OCI-LY1 (cell line): Measurements from ENCODE around the gene RGS17.

Experiments
- H2AFZ ChIP-seq: fragments of 200-600 bp; sonication (generic), shearing (Covaris generic); 2 replicates; pipeline ENCODE4 v1.6.0; 2014; ENCODE audit warnings: antibody characterized with exemption, mild to moderate bottlenecking, low read length
- H3F3A ChIP-seq: fragments of 200-600 bp; sonication (generic), shearing (Covaris generic); 2 replicates; pipeline ENCODE4 v1.6.0; 2014; ENCODE audit warnings: mild to moderate bottlenecking, antibody characterized with exemption, low read length, moderate library complexity; ENCODE audit not compliant: insufficient read depth
- H3K27ac ChIP-seq: fragments of 200-600 bp; sonication (generic); 2 replicates; pipeline ENCODE4 v1.5.1; 2014; ENCODE audit warnings: low read length, mixed run types, mild to moderate bottlenecking, low read depth; ENCODE audit not compliant: poor library complexity, severe bottlenecking
- H3K27me3 ChIP-seq: fragments of 200-600 bp; sonication (generic); 2 replicates; pipeline ENCODE4 v1.6.0; 2014; ENCODE audit warnings: antibody characterized with exemption, mild to moderate bottlenecking, low read length, moderate library complexity; ENCODE audit not compliant: insufficient read depth
- H3K36me3 ChIP-seq: fragments of 200-600 bp; sonication (generic); 2 replicates; pipeline ENCODE4 v1.6.1; 2014; ENCODE audit warnings: mild to moderate bottlenecking, antibody characterized with exemption, low read length, moderate library complexity, mixed read lengths; ENCODE audit not compliant: insufficient read depth
- H3K4me1 ChIP-seq: fragments of 200-600 bp; sonication (generic); 2 replicates; pipeline ENCODE4 v1.5.1; 2014; ENCODE audit warnings: mild to moderate bottlenecking, low read length, moderate library complexity; ENCODE audit not compliant: insufficient read depth, severe bottlenecking
- H3K4me2 ChIP-seq: fragments of 200-600 bp; sonication (generic), shearing (Covaris generic); 2 replicates; pipeline ENCODE4 v1.6.1; 2014; ENCODE audit warnings: low read length
- H3K4me3 ChIP-seq: fragments of 200-600 bp; sonication (generic); 2 replicates; pipeline ENCODE4 v1.5.1; 2014; ENCODE audit warnings: low read length, low read depth, mild to moderate bottlenecking, mixed read lengths; ENCODE audit not compliant: poor library complexity, severe bottlenecking
- H3K79me2 ChIP-seq: fragments of 200-600 bp; shearing (Covaris generic); 2 replicates; pipeline ENCODE4 v1.6.1; 2016; ENCODE audit warnings: mixed run types, low read length, mixed read lengths; ENCODE audit not compliant: insufficient read depth
- H3K9ac ChIP-seq: fragments of 200-600 bp; sonication (generic), shearing (Covaris generic); 2 replicates; pipeline ENCODE4 v1.6.1; 2014; ENCODE audit warnings: mild to moderate bottlenecking, low read length, mixed read lengths
- H3K9me2 ChIP-seq: fragments of 200-600 bp; sonication (generic), shearing (Covaris generic); 2 replicates; pipeline ENCODE4 v1.6.1; 2014; ENCODE audit warnings: low read depth, mild to moderate bottlenecking, low read length, mixed read lengths
- H3K9me3 ChIP-seq: fragments of 200-600 bp; shearing (Covaris generic); 2 replicates; pipeline ENCODE4 v1.6.1; 2014; ENCODE audit warnings: low read length, mixed read lengths
- H4K20me1 ChIP-seq: fragments of 200-600 bp; sonication (generic), shearing (Covaris generic); 2 replicates; pipeline ENCODE4 v1.6.0; 2016; ENCODE audit warnings: mild to moderate bottlenecking, low read length; ENCODE audit not compliant: insufficient read depth
- CTCF ChIP-seq: fragments of 200-600 bp; sonication (generic), shearing (Covaris generic); IDR thresholded peaks from 2 replicates; pipeline ENCODE4 v1.5.1; 2017; ENCODE audit warnings: mild to moderate bottlenecking, antibody characterized with exemption, low read length, moderate library complexity, mixed read lengths
- EZH2 ChIP-seq: fragments of 200-600 bp; sonication (generic), shearing (Covaris generic); IDR thresholded peaks from 2 replicates; pipeline ENCODE4 v1.8.0; 2017; ENCODE audit warnings: borderline replicate concordance, mixed run types, mild to moderate bottlenecking, antibody characterized with exemption, low read length, moderate library complexity, mixed read lengths

The RGS17 gene

GRCh38 chr6:153108315-153108714 is 22.8 kb downstream of the RGS17 start:
- Histone ChIP-seq H3K27me3 (no peaks in the 10 kb centered on the region), H3K4me3 (no peak overlapping the region), H3K36me3 (no peaks in the 10 kb centered on the region), H3K27ac (no peak overlapping the region), H3F3A (no peaks in the 10 kb centered on the region), H3K79me2 (no peaks in the 10 kb centered on the region), H3K9me2 (no peaks in the 10 kb centered on the region), H3K9me3 (no peaks in the 10 kb centered on the region), H2AFZ (no peak overlapping the region), H4K20me1 (no peaks in the 10 kb centered on the region), H3K4me1 (no peaks in the 10 kb centered on the region), H3K9ac (no peak overlapping the region), H3K4me2 (no peak overlapping the region)
- TF ChIP-seq EZH2 (no peak), CTCF (no peak)

- H2AFZ ChIP-seq, result no peak overlapping the region
- H3K4me3 ChIP-seq, result no peak overlapping the region
- no peaks in the 10 kb centered on the region for H3K27me3 ChIP-seq
- no peak overlapping the region for H3K4me2 ChIP-seq
- no peaks in the 10 kb centered on the region for H3K9me3 ChIP-seq
- H3K36me3 ChIP-seq, result no peaks in the 10 kb centered on the region
- H3K9me2 ChIP-seq, result no peaks in the 10 kb centered on the region
- no peak overlapping the region for H3K9ac ChIP-seq
- no peaks in the 10 kb centered on the region for H3F3A ChIP-seq
- H3K79me2 ChIP-seq, result no peaks in the 10 kb centered on the region
- no peaks in the 10 kb centered on the region for H3K4me1 ChIP-seq
- H4K20me1 ChIP-seq, result no peaks in the 10 kb centered on the region
- H3K27ac ChIP-seq, result no peak overlapping the region
- no peak for TF ChIP-seq CTCF
- no peak for TF ChIP-seq EZH2
These were observed 25.1 kb downstream of the RGS17 start for GRCh38 chr6:153106021-153106420.

GRCh38 chr6:153104220-153104619 is 26.9 kb downstream of the RGS17 start:
- H3K36me3 ChIP-seq, result no peaks in the 10 kb centered on the region
- no peak for TF ChIP-seq EZH2
- no peak for TF ChIP-seq CTCF
- no peaks in the 10 kb centered on the region for H4K20me1 ChIP-seq
- H3K9me3 ChIP-seq, result no peaks in the 10 kb centered on the region
- no peak overlapping the region for H2AFZ ChIP-seq
- H3K4me2 ChIP-seq, result no peak overlapping the region
- no peak overlapping the region for H3K4me3 ChIP-seq
- no peaks in the 10 kb centered on the region for H3K79me2 ChIP-seq
- H3K27ac ChIP-seq, result no peak overlapping the region
- no peaks in the 10 kb centered on the region for H3F3A ChIP-seq
- no peaks in the 10 kb centered on the region for H3K9me2 ChIP-seq
- H3K27me3 ChIP-seq, result no peaks in the 10 kb centered on the region
- no peak overlapping the region for H3K9ac ChIP-seq
- H3K4me1 ChIP-seq, result no peaks in the 10 kb centered on the region
